Measurements from ENCODE around the gene RFC5. TPM values are rescaled to one million over a fixed set of nuclear protein-coding genes. Genes with fewer than 3 reads are reported as not detected.
A peak's percentile ranks its signal among the peaks of the same experiment; 100 is the strongest.

The RFC5 gene
- polyA plus RNA-seq, 2 of the 4 experiments (the other 2 are of a cell fraction): 57.5 to 64.7 TPM

DNA sequence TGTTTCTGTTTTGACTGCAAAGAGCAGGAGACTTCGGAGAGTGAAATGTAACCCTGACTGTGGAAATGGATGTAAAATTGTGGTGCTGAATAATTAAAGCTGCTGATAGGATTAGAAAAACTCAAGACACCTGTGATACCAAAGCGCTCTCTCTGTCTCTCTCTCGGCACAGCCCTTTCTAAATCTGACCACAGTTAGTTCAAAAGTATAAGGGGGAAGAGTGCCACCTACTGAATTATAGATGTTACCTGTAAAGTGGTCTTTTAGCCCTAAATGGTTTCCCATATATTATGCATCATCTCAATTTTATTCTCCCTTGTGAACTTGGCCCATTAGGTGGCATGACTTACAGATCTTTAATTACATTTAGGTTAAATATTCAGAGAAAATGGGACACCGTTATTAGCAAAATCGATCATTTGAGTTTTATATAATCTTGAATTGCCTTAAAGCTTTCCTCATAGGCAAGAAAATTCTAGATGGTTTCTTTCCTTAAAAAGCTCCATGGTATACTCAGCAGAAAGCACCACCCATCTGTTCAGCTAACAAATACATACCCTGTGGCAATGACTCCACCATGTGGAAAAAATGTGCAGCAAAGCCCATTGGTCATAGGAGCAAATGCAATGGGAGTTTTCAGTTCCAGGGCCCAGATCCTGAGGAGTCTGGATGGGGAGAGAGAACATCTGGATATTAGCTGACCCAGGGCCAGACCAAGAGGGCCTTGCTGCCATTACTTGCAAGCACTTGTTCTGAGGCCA is 18.1 kb downstream of the RFC5 start (continued):
- no peak for TF ChIP-seq JUN (IDR thresholded peaks at IDR 0.05)
- TF ChIP-seq CBX2 (IDR thresholded peaks at IDR 0.05; ENCODE audit: borderline replicate concordance, low read depth): no peak
- TF ChIP-seq, protein P1, sequence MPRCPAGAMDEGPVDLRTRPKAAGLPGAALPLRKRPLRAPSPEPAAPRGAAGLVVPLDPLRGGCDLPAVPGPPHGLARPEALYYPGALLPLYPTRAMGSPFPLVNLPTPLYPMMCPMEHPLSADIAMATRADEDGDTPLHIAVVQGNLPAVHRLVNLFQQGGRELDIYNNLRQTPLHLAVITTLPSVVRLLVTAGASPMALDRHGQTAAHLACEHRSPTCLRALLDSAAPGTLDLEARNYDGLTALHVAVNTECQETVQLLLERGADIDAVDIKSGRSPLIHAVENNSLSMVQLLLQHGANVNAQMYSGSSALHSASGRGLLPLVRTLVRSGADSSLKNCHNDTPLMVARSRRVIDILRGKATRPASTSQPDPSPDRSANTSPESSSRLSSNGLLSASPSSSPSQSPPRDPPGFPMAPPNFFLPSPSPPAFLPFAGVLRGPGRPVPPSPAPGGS (IDR thresholded peaks at IDR 0.05): no peak
- no peak for TF ChIP-seq CBX8 (IDR thresholded peaks at IDR 0.05)
- TF ChIP-seq MYC (IDR thresholded peaks at IDR 0.05; ENCODE audit: borderline replicate concordance, low read length): no peak
- TF ChIP-seq PHF8 (IDR thresholded peaks at IDR 0.05; ENCODE audit: borderline replicate concordance, low read depth): no peak
- TF ChIP-seq CEBPB (IDR thresholded peaks at IDR 0.05): no peak
- TF ChIP-seq, protein P2, sequence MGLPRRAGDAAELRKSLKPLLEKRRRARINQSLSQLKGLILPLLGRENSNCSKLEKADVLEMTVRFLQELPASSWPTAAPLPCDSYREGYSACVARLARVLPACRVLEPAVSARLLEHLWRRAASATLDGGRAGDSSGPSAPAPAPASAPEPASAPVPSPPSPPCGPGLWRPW (IDR thresholded peaks at IDR 0.05): no peak

DNA sequence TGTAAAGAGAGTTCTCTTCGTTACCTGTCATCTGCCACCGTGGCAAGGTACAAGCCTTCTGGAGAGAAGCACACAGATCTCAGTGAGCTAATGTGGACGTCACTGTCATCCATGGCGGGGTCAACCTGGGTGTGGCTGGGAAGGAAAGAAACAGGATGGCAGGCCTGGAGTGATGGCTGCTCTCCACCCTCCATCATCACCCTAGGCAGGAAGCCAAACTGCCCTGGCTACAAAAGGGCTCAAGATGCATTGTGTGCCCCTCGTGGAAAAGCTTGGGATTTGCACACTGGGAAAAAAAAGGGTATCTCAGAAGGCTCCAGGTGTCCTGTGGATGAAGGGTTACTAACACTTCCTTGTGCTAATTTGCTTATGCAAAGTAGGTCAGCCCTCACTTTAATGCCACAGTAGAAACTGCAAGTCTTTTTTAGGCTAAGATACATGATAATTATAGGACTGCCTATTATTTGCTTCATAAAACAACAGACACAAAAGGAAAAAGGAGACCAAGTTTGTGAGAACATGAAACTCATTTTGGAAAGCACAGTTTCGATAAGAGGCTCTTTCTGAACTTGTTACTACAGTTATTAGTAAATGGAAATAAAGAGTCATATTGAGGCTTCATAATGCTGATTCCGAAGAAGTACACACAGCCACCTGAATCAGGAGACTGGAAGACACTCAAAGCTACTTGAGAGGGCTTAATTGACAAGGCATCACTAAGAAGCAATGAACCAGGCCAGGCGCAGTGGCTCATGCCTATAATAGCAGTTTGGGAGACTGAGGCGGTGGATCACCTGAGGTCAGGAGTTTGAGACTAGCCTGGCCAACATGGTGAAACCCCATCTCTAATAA is 18.9 kb downstream of the RFC5 start:
- POLR2A ChIA-PET: interaction anchor here (0.6 to 1.0 kb wide), 3 partner anchors 28 to 160 kb away, joined by 4 to 8 read pairs (median 7); no protein-coding TSS in a partner anchor
- TF ChIP-seq HEYL (CRISPR knock-in tag; IDR thresholded peaks at IDR 0.05): no peak
- no peak for TF ChIP-seq TP53 (CRISPR knock-in tag; IDR thresholded peaks at IDR 0.05)
- no peak for TF ChIP-seq HOXB5 (CRISPR knock-in tag; IDR thresholded peaks at IDR 0.05)
- TF ChIP-seq CBX8 (IDR thresholded peaks at IDR 0.05): no peak
- TF ChIP-seq SMC3 (IDR thresholded peaks at IDR 0.05): no peak
- TF ChIP-seq JUNB (IDR thresholded peaks at IDR 0.05): no peak
- TF ChIP-seq EP300 (IDR thresholded peaks at IDR 0.05): no peak
- TF ChIP-seq EHMT2 (IDR thresholded peaks at IDR 0.05; ENCODE audit: low read depth): no peak
- no peak for TF ChIP-seq HOXB13 (CRISPR knock-in tag; IDR thresholded peaks at IDR 0.05; ENCODE audit: low read depth)
- TF ChIP-seq KDM1A (IDR thresholded peaks at IDR 0.05; ENCODE audit: low read depth): no peak
- TF ChIP-seq, protein P3, sequence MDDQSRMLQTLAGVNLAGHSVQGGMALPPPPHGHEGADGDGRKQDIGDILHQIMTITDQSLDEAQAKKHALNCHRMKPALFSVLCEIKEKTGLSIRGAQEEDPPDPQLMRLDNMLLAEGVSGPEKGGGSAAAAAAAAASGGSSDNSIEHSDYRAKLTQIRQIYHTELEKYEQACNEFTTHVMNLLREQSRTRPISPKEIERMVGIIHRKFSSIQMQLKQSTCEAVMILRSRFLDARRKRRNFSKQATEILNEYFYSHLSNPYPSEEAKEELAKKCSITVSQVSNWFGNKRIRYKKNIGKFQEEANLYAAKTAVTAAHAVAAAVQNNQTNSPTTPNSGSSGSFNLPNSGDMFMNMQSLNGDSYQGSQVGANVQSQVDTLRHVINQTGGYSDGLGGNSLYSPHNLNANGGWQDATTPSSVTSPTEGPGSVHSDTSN (IDR thresholded peaks at IDR 0.05): no peak
- CTCF ChIA-PET: interaction anchor here (0.7 to 10.1 kb wide), 30 partner anchors 8 to 824 kb away, joined by 3 to 203 read pairs (median 5); partner anchors contain the start of genes SUDS3 and WSB2

DNA sequence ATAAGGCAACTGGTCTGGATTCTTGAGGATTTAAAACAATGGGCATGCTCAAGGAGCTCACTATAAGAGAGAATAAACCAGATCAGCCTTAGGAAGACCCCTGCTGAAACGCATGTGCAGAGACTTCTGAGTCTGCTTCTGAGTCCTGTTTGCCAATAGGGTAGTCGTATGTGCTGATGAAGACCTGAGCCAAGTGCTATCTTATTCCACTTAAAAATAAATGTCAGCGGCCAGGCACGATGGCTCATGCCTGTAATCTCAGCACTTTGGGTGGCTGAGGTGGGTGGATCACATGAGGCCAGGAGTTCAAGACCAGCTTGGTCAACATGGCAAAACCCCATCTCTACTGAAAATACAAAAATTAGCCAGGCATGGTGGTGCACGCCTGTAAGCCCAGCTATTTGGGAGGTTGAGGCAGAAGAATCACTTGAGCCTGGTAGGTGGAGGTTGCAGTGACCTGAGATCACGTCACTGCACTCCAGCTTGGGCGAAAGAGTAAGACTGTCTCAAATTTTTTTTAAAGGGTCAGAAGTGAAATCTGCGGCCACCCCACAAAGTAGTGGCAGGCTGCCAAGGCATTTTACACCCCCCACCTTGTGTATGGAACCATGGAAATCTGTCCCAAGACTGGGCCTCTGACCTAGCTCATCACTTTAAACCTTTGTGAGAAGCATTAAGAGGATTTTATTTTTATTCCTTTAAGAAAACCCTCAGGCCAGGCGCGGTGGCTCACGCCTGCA is 20.3 kb downstream of the RFC5 start:
- ATAC-seq (no peak), DNase-seq (ENCODE audit: low read depth in 1 of 2, low spot score in 1 of 2) (no peak), FAIRE-seq (no peak)
- Histone ChIP-seq H3K4me2 (no peak overlapping the region), H3K4me1 (peaks cover 15% of the 10 kb centered on the region; the same call in 2 of the 3 replicates), H3K27ac (0 out of 6 replicates have a peak overlapping the region, but pooled peaks of 1 of the 2 experiments have one; percentile 14), H3K9me3 (no peaks in the 10 kb centered on the region), H3K4me3 (no peak overlapping the region)
- CTCF ChIA-PET: interaction anchor here (0.6 to 10.1 kb wide), 5 partner anchors 10 to 339 kb away, joined by 3 to 203 read pairs (median 6); partner anchors contain the start of gene SUDS3
- WGBS (ENCODE audit: missing lambda C conversion rate): 90% methylated on average over 11 of the region's 11 CpGs
- POLR2A ChIA-PET: no interaction called here
- TF ChIP-seq CHD4 (IDR thresholded peaks at IDR 0.05; ENCODE audit: borderline replicate concordance): no peak
- TF ChIP-seq TFCP2L1 (CRISPR knock-in tag; IDR thresholded peaks at IDR 0.05): no peak
- no peak for TF ChIP-seq ZFP36 (IDR thresholded peaks at IDR 0.05; ENCODE audit: borderline replicate concordance, partially characterized antibody)
- no peak for TF ChIP-seq POLR2AphosphoS2 (conservative IDR thresholded peaks at IDR 0.05; ENCODE audit: low read length)
- TF ChIP-seq, protein P1 (IDR thresholded peaks at IDR 0.05): no peak
- no peak for TF ChIP-seq ZNF302 (CRISPR knock-in tag; IDR thresholded peaks at IDR 0.05)
- no peak for TF ChIP-seq RAD21 (conservative IDR thresholded peaks at IDR 0.05 in 1 of 2, IDR thresholded peaks at IDR 0.05 in 1 of 2)

More for the DNA sequence above, 18.9 kb downstream of the RFC5 start:
- FAIRE-seq (no peak), DNase-seq (ENCODE audit: low read depth in 1 of 2, low spot score in 1 of 2) (peak in 1 of 2 experiments; percentile 62), ATAC-seq (peak; percentile 83 to 85)
- peaks cover 15% of the 10 kb centered on the region; the same call in 2 of the 3 replicates for H3K4me1 ChIP-seq
- peak overlapping the region in 1 of 2 experiments; percentile 23; a peak in 1 of 6 replicates for H3K27ac ChIP-seq
- no peaks in the 10 kb centered on the region for H3K9me3 ChIP-seq
- H3K4me2 ChIP-seq: no peak overlapping the region
- no peak overlapping the region for H3K4me3 ChIP-seq
- WGBS (ENCODE audit: missing lambda C conversion rate): 82% methylated on average over 9 of the region's 9 CpGs

Measured in A549 (cell line).